Measurements from ENCODE around the gene ANKDD1A. TPM values are rescaled to one million over a fixed set of nuclear protein-coding genes. Genes with fewer than 3 reads are reported as not detected.

The ANKDD1A gene
- total RNA-seq, 4 donors from 2014 or later, result 5.1 to 11.9 (median 6.3) TPM

DNA sequence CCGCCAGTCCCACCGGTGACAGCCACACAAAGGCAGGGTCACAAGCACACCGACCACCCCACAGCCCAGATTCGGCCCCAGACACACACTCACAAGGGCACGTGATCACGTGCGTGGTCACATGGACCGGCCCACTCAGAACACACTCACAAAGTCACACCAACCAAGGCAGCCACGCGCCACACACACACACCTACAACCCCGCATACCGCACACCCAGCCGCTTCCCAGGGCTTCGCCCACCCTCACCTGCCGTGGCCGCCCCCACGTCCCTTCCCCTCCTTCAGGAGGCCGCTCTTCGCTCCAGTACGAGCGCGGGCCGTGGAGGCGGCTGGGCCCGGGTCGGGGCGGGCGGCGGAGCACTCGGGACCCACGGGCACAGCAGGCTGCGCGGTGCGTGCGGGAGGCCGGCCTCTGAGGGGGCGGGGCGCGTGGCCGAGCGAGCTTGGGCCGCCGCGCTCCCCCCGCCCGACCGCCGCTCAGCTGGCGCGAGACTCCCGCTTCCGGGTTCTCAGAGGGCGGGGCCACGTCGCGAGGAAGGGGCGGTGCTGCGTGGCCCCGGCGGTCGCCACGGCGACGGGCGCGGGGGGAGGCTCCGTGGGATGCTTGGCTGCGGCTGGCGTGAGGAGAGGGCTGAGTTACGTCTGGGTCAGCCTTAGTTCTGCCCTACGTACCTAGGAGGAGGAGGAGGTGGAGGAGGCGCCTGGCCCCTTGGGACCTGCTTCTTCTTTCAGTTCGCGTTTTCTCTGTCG is 77.9 kb downstream of the ANKDD1A start, which contains the start of gene SPG21:
Gene SPG21, minus strand, starts transcription at position 499 of the 752 bp plus-strand sequence. CDS start 6,345 bp downstream, outside the sequence.
- H3K9me3 ChIP-seq, result no peaks in the 10 kb centered on the region
- TF ChIP-seq POLR2A (IDR thresholded peaks at IDR 0.05) (peak; percentile 18 to 92), CTCF (IDR thresholded peaks at IDR 0.05) (no peak)
- H3K4me1 ChIP-seq, result peaks cover 0 to 34% of the 10 kb centered on the region in 2 donors
- H3K4me3 ChIP-seq (replicated peaks in 1 of 3), result peak within 1 kb of the TSS; percentile 70 to 100 (median 100)
- peak within 1 kb of the TSS; percentile 90 to 92 (median 92) for H3K27ac ChIP-seq
- intact Hi-C loops (cut with DNase I), result loop anchor here (10.0 kb wide), 1 partner anchor 145 kb away; the partner anchor contains the start of gene PLEKHO2
- H3K27me3 ChIP-seq, result no peaks in the 10 kb centered on the region
- DNase-seq, result peak; percentile 94 to 95
- WGBS, 2 donors, result 0 to 1% methylated on average over 35 to 46 of the region's 75 CpGs
- H3K36me3 ChIP-seq, result no peaks in the 10 kb centered on the region

DNA sequence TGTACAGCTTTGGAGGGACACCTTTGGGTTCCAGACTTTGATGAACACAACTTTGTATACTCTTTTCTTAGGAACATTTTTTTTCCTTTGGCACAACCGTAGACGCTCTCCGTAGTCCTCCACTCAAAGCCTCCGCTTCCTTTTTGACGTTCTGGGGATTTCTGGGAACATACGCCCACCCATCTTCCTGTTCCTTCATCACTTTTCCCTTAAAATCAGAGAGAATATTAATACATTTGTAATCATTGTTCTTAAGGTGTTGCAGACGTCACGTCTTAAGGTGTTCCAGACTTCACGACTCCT is 78.4 kb downstream of the ANKDD1A start:
- H3K4me3 ChIP-seq (replicated peaks in 1 of 3), result peak overlapping the region; percentile 70 to 100 (median 100)
- peaks cover 0 to 28% of the 10 kb centered on the region in 2 donors for H3K4me1 ChIP-seq
- no peak for DNase-seq
- H3K36me3 ChIP-seq, result no peaks in the 10 kb centered on the region
- TF ChIP-seq CTCF (IDR thresholded peaks at IDR 0.05), result no peak
- TF ChIP-seq POLR2A (IDR thresholded peaks at IDR 0.05), result no peak
- H3K9me3 ChIP-seq, result no peaks in the 10 kb centered on the region
- WGBS, 2 donors, result 6 to 7% methylated on average over 9 of the region's 9 CpGs
- peak overlapping the region; percentile 56 to 90 (median 78) for H3K27ac ChIP-seq
- intact Hi-C loops (cut with DNase I), result no loop called here
- no peaks in the 10 kb centered on the region for H3K27me3 ChIP-seq

GRCh38 chr15:64991536-64992135 is 79.9 kb downstream of the ANKDD1A start:
- H3K27ac ChIP-seq, result no peak overlapping the region
- H3K36me3 ChIP-seq, result no peaks in the 10 kb centered on the region
- no peak for DNase-seq
- TF ChIP-seq CTCF (IDR thresholded peaks at IDR 0.05), result no peak
- no peak for TF ChIP-seq POLR2A (IDR thresholded peaks at IDR 0.05)
- intact Hi-C loops (cut with DNase I), result no loop called here
- no peaks in the 10 kb centered on the region for H3K27me3 ChIP-seq
- H3K4me1 ChIP-seq, result peaks cover 0 to 18% of the 10 kb centered on the region in 2 donors
- 63 to 69% methylated on average over 2 of the region's 2 CpGs for WGBS, 2 donors
- no peaks in the 10 kb centered on the region for H3K9me3 ChIP-seq
- no peak overlapping the region for H3K4me3 ChIP-seq (replicated peaks in 1 of 3)

- no peak for TF ChIP-seq CTCF (IDR thresholded peaks at IDR 0.05)
- TF ChIP-seq POLR2A (IDR thresholded peaks at IDR 0.05), result no peak
- Histone ChIP-seq H3K4me3 (replicated peaks in 1 of 3) (no peak overlapping the region), H3K36me3 (no peaks in the 10 kb centered on the region), H3K27ac (no peak overlapping the region), H3K27me3 (no peaks in the 10 kb centered on the region), H3K9me3 (no peaks in the 10 kb centered on the region), H3K4me1 (peaks cover 0 to 10% of the 10 kb centered on the region in 2 donors)
- no peak for DNase-seq
- intact Hi-C loops (cut with DNase I), result no loop called here
- WGBS, 2 donors, result 57 to 61% methylated on average over 1 of the region's 1 CpG
Measured at GRCh38 chr15:64993290-64993689, 81.6 kb downstream of the ANKDD1A start.

DNA sequence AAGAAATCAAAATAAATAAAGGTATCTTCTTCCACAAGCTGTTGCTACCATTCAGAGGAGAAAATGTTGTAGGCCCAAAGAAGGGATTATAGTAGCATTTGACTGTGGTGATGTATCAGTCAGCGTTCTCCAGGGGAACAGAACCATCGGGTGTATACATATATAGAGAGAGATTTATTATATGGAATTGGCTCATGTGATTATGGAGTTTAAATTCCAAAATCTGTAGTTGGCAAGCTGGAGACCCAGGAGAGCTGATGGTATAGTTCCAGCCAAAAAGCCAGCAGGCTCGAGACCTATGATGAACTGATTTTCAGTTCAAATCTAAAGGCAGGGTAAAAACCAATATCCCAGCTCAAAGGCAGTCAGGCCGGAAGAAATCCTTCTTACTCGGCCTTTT is 85.4 kb downstream of the ANKDD1A start:
- Histone ChIP-seq H3K27ac (no peak overlapping the region), H3K36me3 (no peaks in the 10 kb centered on the region), H3K27me3 (no peaks in the 10 kb centered on the region), H3K4me3 (replicated peaks in 1 of 3) (no peak overlapping the region), H3K4me1 (no peaks in the 10 kb centered on the region), H3K9me3 (no peaks in the 10 kb centered on the region)
- TF ChIP-seq POLR2A (IDR thresholded peaks at IDR 0.05) (no peak), CTCF (IDR thresholded peaks at IDR 0.05) (no peak)
- WGBS, 2 donors, result 74% methylated on average over 5 of the region's 5 CpGs
- intact Hi-C loops (cut with DNase I), result no loop called here
- no peak for DNase-seq
